AG04450 (cell line): ENCODE data around the gene BCAR1. TPM values are rescaled to one million over a fixed set of nuclear protein-coding genes. Genes with fewer than 3 reads are reported as not detected.
"Not testable (repeated sequence)": the region's sequence is repeated elsewhere in the genome, so short reads cannot be mapped to it uniquely, and the experiment has no call there.

Source experiments
- CTCF ChIA-PET: fragments of 300-600, 350-600 bp; formaldehyde crosslinking; extraction: SDS; loops from one replicate; lab custom pipeline; 2022; ENCODE audit warnings: antibody characterized with exemption, inconsistent platforms; lab: Charles Lee
- POLR2A ChIA-PET: fragments of 350-600 bp; formaldehyde crosslinking; extraction: SDS; loops from one replicate; lab custom pipeline; 2021; ENCODE audit warnings: antibody characterized with exemption, inconsistent platforms; lab: Yijun Ruan, JAX
- DNase-seq: peaks from one replicate; pipeline ENCODE4 v3.0.0-alpha.2; 2011; ENCODE audit warnings: low read depth, low spot score
- H3K27ac ChIP-seq: one replicate; pipeline ENCODE4 v1.5.1; 2012; ENCODE audit warnings: low read depth, low read length, control low read depth
- H3K27me3 ChIP-seq: one replicate; pipeline ENCODE4 v1.6.0; 2012; ENCODE audit warnings: low read length; ENCODE audit not compliant: control insufficient read depth, insufficient read depth
- H3K4me3 ChIP-seq: 2 replicates; pipeline ENCODE4 v1.5.1; 2011; ENCODE audit warnings: mild to moderate bottlenecking, low read depth, low read length, control low read depth
- H3K9me3 ChIP-seq: 2 replicates; pipeline ENCODE4 v1.5.1; 2012; ENCODE audit warnings: low read length; ENCODE audit not compliant: control insufficient read depth, insufficient read depth
- polyA plus RNA-seq: library from polyadenylated mRNA; depleted of rRNA; stranded (reverse); fragments of >200 nt; gene quantifications from 2 replicates; pipeline ENCODE4 v1.2.3, GENCODE V29; 2011
- TF ChIP-seq, protein P1 (sequence below): IDR thresholded peaks from 2 replicates; pipeline ENCODE4 v1.5.1; 2011; ENCODE audit warnings: low read depth, low read length, control low read depth, inconsistent platforms

BCAR1 gene
- polyA plus RNA-seq, 1 experiment, result 16.1 TPM

DNA sequence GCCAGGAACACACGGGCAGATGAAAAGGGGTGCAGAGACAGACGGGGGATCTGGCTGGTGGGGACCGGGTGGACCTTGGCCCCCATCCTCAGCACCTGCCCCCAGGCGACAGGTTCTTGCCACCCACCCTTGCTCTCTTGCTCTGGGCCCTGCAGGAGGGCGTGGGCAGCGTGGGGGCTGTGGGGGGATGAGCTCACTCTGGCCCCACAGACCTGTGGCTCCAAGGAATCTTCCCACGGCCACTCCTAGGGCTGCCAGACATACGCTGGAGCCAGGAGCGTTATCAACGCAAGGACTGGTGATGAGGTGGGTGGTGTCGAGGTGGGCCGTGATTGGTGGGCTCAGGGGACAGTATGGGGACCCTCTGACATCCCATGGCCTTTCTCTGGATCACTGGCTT is 26.3 kb downstream of the BCAR1 start:
- ChIA-PET CTCF (interaction anchor here (1.7 kb wide), 1 partner anchor 9 kb away, joined by 10 read pairs; no protein-coding TSS in a partner anchor), POLR2A (interaction anchor here (0.7 to 1.8 kb wide), 2 partner anchors 16 to 18 kb away, joined by 8 to 16 read pairs; partner anchors contain the start of gene CTRB2)

DNA sequence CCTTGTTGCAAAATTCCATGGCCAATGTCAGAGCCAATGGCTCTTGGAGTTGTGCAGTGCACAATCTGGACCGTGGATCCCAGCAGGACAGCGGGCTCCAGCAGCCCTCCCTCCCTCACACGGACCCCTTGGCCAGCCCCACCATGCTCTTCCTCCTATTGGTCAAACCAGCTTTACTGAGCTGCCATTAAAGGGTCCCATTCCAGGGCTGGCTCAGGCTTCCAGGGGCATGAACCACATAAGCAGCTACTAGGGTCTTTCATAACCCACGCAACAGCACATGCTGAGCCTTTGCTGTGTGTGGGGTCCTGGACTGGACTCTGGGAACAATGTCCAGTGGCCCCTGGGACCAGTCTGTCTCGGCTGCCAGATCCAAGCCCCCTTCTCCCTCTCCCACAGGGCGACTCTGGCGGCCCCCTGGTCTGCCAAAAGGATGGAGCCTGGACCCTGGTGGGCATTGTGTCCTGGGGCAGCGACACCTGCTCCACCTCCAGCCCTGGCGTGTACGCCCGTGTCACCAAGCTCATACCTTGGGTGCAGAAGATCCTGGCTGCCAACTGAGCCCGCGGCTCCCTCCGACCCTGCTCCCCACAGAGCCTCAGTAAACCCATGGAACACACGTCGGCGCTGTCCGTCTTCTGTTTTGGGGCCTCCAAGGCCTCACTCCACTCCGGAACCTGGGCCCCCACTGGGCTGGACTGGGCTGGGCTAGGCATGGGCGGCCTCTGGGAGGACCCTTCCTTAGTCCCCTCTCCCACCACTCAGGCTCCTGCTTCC is 26.9 kb downstream of the BCAR1 start:
- Histone ChIP-seq H3K27ac (no peak overlapping the region), H3K9me3 (no peaks in the 10 kb centered on the region; the same call in 1 of the 2 replicates), H3K4me3 (no peak overlapping the region), H3K27me3 (no peaks in the 10 kb centered on the region)
- DNase-seq, result no peak
- ChIA-PET POLR2A (interaction anchor here (1.8 kb wide), 1 partner anchor 18 kb away, joined by 16 read pairs; the partner anchor contains the start of gene CTRB2), CTCF (interaction anchor here (1.7 kb wide), 1 partner anchor 9 kb away, joined by 10 read pairs; no protein-coding TSS in a partner anchor)
- TF ChIP-seq, protein P1, sequence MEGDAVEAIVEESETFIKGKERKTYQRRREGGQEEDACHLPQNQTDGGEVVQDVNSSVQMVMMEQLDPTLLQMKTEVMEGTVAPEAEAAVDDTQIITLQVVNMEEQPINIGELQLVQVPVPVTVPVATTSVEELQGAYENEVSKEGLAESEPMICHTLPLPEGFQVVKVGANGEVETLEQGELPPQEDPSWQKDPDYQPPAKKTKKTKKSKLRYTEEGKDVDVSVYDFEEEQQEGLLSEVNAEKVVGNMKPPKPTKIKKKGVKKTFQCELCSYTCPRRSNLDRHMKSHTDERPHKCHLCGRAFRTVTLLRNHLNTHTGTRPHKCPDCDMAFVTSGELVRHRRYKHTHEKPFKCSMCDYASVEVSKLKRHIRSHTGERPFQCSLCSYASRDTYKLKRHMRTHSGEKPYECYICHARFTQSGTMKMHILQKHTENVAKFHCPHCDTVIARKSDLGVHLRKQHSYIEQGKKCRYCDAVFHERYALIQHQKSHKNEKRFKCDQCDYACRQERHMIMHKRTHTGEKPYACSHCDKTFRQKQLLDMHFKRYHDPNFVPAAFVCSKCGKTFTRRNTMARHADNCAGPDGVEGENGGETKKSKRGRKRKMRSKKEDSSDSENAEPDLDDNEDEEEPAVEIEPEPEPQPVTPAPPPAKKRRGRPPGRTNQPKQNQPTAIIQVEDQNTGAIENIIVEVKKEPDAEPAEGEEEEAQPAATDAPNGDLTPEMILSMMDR, result no peak

More for the DNA sequence above, 26.3 kb downstream of the BCAR1 start:
- H3K9me3 ChIP-seq, result no peaks in the 10 kb centered on the region; the same call in 1 of the 2 replicates
- DNase-seq, result no peak
- TF ChIP-seq, protein P1, result no peak
- no peaks in the 10 kb centered on the region for H3K27me3 ChIP-seq
- H3K27ac ChIP-seq, result no peak overlapping the region
- no peak overlapping the region for H3K4me3 ChIP-seq

DNA sequence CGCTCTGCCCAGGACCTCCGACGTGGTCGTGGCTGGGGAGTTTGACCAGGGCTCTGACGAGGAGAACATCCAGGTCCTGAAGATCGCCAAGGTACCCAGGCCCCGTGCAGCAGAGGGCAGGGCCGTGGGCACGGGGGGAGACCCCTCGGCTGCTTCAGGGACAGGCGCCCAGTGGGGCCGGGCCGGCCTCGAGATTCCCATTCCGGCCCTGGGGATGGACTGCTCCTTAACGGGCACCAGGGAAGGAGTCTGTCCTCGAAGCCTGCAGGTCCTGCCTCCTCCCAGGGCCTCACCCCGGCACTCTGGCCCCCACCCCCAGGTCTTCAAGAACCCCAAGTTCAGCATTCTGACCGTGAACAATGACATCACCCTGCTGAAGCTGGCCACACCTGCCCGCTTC is 28.3 kb downstream of the BCAR1 start:
- POLR2A ChIA-PET, H3K27ac ChIP-seq, DNase-seq, H3K9me3 ChIP-seq, H3K27me3 ChIP-seq, H3K4me3 ChIP-seq, CTCF ChIA-PET: not testable (repeated sequence)

DNA sequence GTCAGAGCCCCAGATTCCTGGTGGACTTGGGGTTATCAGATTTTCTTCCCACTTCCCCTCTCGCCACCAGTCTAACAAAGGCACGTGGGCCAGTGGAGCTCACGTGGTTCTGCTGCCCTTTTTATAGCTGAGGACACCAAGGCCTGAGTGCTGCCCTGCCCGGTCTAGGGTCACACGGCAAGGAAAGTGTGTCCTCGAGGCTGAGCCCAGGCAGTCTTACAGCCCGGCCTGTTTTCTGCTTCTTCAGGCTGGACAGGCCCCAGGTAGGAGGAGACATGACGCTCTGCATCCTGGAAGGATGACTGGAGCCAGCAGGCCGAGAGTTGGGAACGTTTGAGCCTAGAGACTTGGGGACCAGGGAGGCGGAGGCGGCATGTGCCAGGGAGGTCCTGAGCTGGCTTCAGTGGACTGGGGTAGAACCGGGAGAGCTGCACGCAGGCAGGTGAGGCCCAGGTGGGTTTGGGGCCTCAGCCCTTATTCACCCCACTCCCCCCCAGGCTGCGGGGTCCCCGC is 29.1 kb downstream of the BCAR1 start:
- no peak overlapping the region for H3K4me3 ChIP-seq
- no peak overlapping the region for H3K27ac ChIP-seq
- no peak for DNase-seq
- ChIA-PET CTCF (no interaction called here), POLR2A (no interaction called here)
- H3K27me3 ChIP-seq, result no peaks in the 10 kb centered on the region
- TF ChIP-seq, protein P1, result no peak
- no peaks in the 10 kb centered on the region; the same call in 1 of the 2 replicates for H3K9me3 ChIP-seq

DNA sequence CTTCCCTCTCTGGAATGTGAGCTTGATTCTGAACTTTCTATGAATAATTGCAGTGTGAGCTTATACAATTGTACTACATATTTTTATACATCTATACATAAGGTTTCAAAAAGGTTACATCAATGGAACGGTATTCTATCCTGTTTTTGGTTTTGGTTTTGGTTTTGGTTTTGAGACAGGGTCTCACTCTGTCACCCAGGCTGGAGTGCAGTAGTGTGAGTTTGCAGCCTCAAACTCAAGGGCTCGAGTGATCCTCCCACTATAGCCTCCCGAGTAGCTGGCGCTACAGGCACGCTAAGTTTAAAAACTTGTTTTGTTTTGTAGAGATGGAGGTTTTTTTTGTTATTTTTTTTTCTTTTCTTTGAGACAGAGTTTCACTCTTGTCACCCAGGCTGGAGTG is 31.6 kb downstream of the BCAR1 start:
- TF ChIP-seq, protein P1, result no peak
- POLR2A ChIA-PET, result interaction anchor here (0.7 kb wide), 1 partner anchor 544 kb away, joined by 3 read pairs; no protein-coding TSS in a partner anchor
- CTCF ChIA-PET, result interaction anchor here (0.6 to 2.1 kb wide), 5 partner anchors 21 to 245 kb away, joined by 3 to 14 read pairs (median 3); no protein-coding TSS in a partner anchor
- H3K27ac ChIP-seq, result no peak overlapping the region
- no peak overlapping the region for H3K4me3 ChIP-seq
- no peaks in the 10 kb centered on the region for H3K27me3 ChIP-seq
- no peaks in the 10 kb centered on the region; the same call in 1 of the 2 replicates for H3K9me3 ChIP-seq
- DNase-seq, result no peak
